Activated T-cell treated with anti-CD3 and anti-CD28 coated beads, Interleukin-2, amount 50 U/mL, for 4 hours (primary cell): ENCODE results near the gene SLC24A3. TPM values are rescaled to one million over a fixed set of nuclear protein-coding genes. Genes with fewer than 3 reads are reported as not detected.

Source experiments
- ATAC-seq, 2 donors: fragments of 200-7000 bp; cut with Tn5 transposase; one replicate each; pipeline ENCODE4 v1.10.0; 2021
- DNase-seq: peaks from one replicate; pipeline ENCODE4 v3.0.0-alpha.2; 2020
- H3K27me3 Mint-ChIP-seq: one replicate; pipeline ENCODE4 v1.8.0; 2021; ENCODE audit warnings: low read depth, mixed read lengths
- H3K36me3 Mint-ChIP-seq: one replicate; pipeline ENCODE4 v1.8.0; 2022; ENCODE audit warnings: mixed read lengths; ENCODE audit not compliant: insufficient read depth
- H3K4me1 Mint-ChIP-seq: one replicate; pipeline ENCODE4 v1.8.0; 2021; ENCODE audit warnings: low read depth, mixed read lengths
- H3K4me3 Mint-ChIP-seq: one replicate; pipeline ENCODE4 v1.8.0; 2021; ENCODE audit warnings: mild to moderate bottlenecking, moderate library complexity, mixed read lengths
- H3K9me3 Mint-ChIP-seq: one replicate; pipeline ENCODE4 v1.8.0; 2021; ENCODE audit warnings: mixed read lengths
- total RNA-seq, 3 donors: library from RNA; stranded (reverse); gene quantifications; one replicate each; pipeline ENCODE4 v1.2.1, GENCODE V29; 2021

The SLC24A3 gene
- total RNA-seq, 3 donors from 2014 or later: 0.05 to 0.10 TPM; not detected in 1

- no peaks in the 10 kb centered on the region for H3K4me1 Mint-ChIP-seq
- no peak overlapping the region for H3K4me3 Mint-ChIP-seq
- H3K36me3 Mint-ChIP-seq: no peaks in the 10 kb centered on the region
- H3K9me3 Mint-ChIP-seq: no peaks in the 10 kb centered on the region
- H3K27me3 Mint-ChIP-seq: no peaks in the 10 kb centered on the region
- ATAC-seq (no peak), DNase-seq (no peak)
Measured at GRCh38 chr20:19483309-19483708, 270.9 kb downstream of the SLC24A3 start.

- Mint-ChIP-seq H3K27me3 (no peaks in the 10 kb centered on the region), H3K36me3 (no peaks in the 10 kb centered on the region), H3K9me3 (no peaks in the 10 kb centered on the region), H3K4me3 (no peak overlapping the region), H3K4me1 (no peaks in the 10 kb centered on the region)
- ATAC-seq: no peak
- no peak for DNase-seq
Measured at GRCh38 chr20:19486446-19486845, 274.0 kb downstream of the SLC24A3 start.

GRCh38 chr20:19487420-19487819, 275.0 kb downstream of the SLC24A3 start:
- DNase-seq (no peak), ATAC-seq (no peak)
- no peaks in the 10 kb centered on the region for H3K27me3 Mint-ChIP-seq
- H3K9me3 Mint-ChIP-seq: no peaks in the 10 kb centered on the region
- H3K36me3 Mint-ChIP-seq: no peaks in the 10 kb centered on the region
- no peaks in the 10 kb centered on the region for H3K4me1 Mint-ChIP-seq
- no peak overlapping the region for H3K4me3 Mint-ChIP-seq

- Mint-ChIP-seq H3K9me3 (no peaks in the 10 kb centered on the region), H3K36me3 (no peaks in the 10 kb centered on the region), H3K4me3 (no peak overlapping the region), H3K27me3 (no peaks in the 10 kb centered on the region), H3K4me1 (no peaks in the 10 kb centered on the region)
- DNase-seq (no peak), ATAC-seq (no peak)
Measured at GRCh38 chr20:19491241-19491640, 278.8 kb downstream of the SLC24A3 start.

- H3K4me3 Mint-ChIP-seq: no peak overlapping the region
- DNase-seq (no peak), ATAC-seq (no peak)
- H3K9me3 Mint-ChIP-seq: no peaks in the 10 kb centered on the region
- no peaks in the 10 kb centered on the region for H3K4me1 Mint-ChIP-seq
- H3K27me3 Mint-ChIP-seq: no peaks in the 10 kb centered on the region
- H3K36me3 Mint-ChIP-seq: no peaks in the 10 kb centered on the region
Measured at GRCh38 chr20:19492116-19492515, 279.7 kb downstream of the SLC24A3 start.

- Mint-ChIP-seq H3K4me3 (no peak overlapping the region), H3K4me1 (no peaks in the 10 kb centered on the region), H3K27me3 (no peaks in the 10 kb centered on the region), H3K36me3 (no peaks in the 10 kb centered on the region), H3K9me3 (no peaks in the 10 kb centered on the region)
- ATAC-seq (no peak), DNase-seq (no peak)
Measured at GRCh38 chr20:19492687-19493336, 280.4 kb downstream of the SLC24A3 start.

GRCh38 chr20:19493794-19494495, 281.5 kb downstream of the SLC24A3 start:
- no peak for ATAC-seq
- DNase-seq: no peak
- Mint-ChIP-seq H3K36me3 (no peaks in the 10 kb centered on the region), H3K27me3 (no peaks in the 10 kb centered on the region), H3K4me3 (no peak overlapping the region), H3K4me1 (no peaks in the 10 kb centered on the region), H3K9me3 (no peaks in the 10 kb centered on the region)

GRCh38 chr20:19495905-19496703, 283.7 kb downstream of the SLC24A3 start:
- Mint-ChIP-seq H3K36me3 (no peaks in the 10 kb centered on the region), H3K4me3 (no peak overlapping the region), H3K27me3 (no peaks in the 10 kb centered on the region), H3K9me3 (no peaks in the 10 kb centered on the region), H3K4me1 (no peaks in the 10 kb centered on the region)
- ATAC-seq (no peak), DNase-seq (no peak)

GRCh38 chr20:19497064-19497463, 284.6 kb downstream of the SLC24A3 start:
- no peak overlapping the region for H3K4me3 Mint-ChIP-seq
- H3K36me3 Mint-ChIP-seq: no peaks in the 10 kb centered on the region
- DNase-seq (no peak), ATAC-seq (no peak)
- H3K4me1 Mint-ChIP-seq: no peaks in the 10 kb centered on the region
- H3K9me3 Mint-ChIP-seq: no peaks in the 10 kb centered on the region
- peaks cover 3% of the 10 kb centered on the region for H3K27me3 Mint-ChIP-seq

- no peak for DNase-seq
- no peak for ATAC-seq
- Mint-ChIP-seq H3K36me3 (no peaks in the 10 kb centered on the region), H3K9me3 (no peaks in the 10 kb centered on the region), H3K4me1 (no peaks in the 10 kb centered on the region), H3K27me3 (peaks cover 3% of the 10 kb centered on the region), H3K4me3 (no peak overlapping the region)
Measured at GRCh38 chr20:19498756-19499155, 286.3 kb downstream of the SLC24A3 start.

GRCh38 chr20:19501476-19502115, 289.2 kb downstream of the SLC24A3 start:
- peaks cover 3% of the 10 kb centered on the region for H3K27me3 Mint-ChIP-seq
- no peak overlapping the region for H3K4me3 Mint-ChIP-seq
- no peaks in the 10 kb centered on the region for H3K4me1 Mint-ChIP-seq
- no peak for DNase-seq
- H3K36me3 Mint-ChIP-seq: no peaks in the 10 kb centered on the region
- no peaks in the 10 kb centered on the region for H3K9me3 Mint-ChIP-seq
- ATAC-seq: no peak

- DNase-seq: no peak
- Mint-ChIP-seq H3K9me3 (no peaks in the 10 kb centered on the region), H3K4me3 (no peak overlapping the region), H3K4me1 (no peaks in the 10 kb centered on the region), H3K27me3 (peaks cover 3% of the 10 kb centered on the region), H3K36me3 (no peaks in the 10 kb centered on the region)
- ATAC-seq: no peak
Measured at GRCh38 chr20:19502169-19502568, 289.7 kb downstream of the SLC24A3 start.

GRCh38 chr20:19504251-19504650, 291.8 kb downstream of the SLC24A3 start:
- H3K36me3 Mint-ChIP-seq: no peaks in the 10 kb centered on the region
- DNase-seq (no peak), ATAC-seq (no peak)
- no peaks in the 10 kb centered on the region for H3K4me1 Mint-ChIP-seq
- H3K27me3 Mint-ChIP-seq: peaks cover 3% of the 10 kb centered on the region
- H3K9me3 Mint-ChIP-seq: no peaks in the 10 kb centered on the region
- H3K4me3 Mint-ChIP-seq: no peak overlapping the region

- Mint-ChIP-seq H3K27me3 (peaks cover 3% of the 10 kb centered on the region), H3K4me1 (no peaks in the 10 kb centered on the region), H3K4me3 (no peak overlapping the region), H3K36me3 (no peaks in the 10 kb centered on the region), H3K9me3 (no peaks in the 10 kb centered on the region)
- DNase-seq (no peak), ATAC-seq (no peak)
Measured at GRCh38 chr20:19506021-19506420, 293.6 kb downstream of the SLC24A3 start.
